H9 (cell line): Measurements from ENCODE around the gene OR5J2. TPM values are rescaled to one million over a fixed set of nuclear protein-coding genes. Genes with fewer than 3 reads are reported as not detected.

Source experiments
- DNase-seq: peaks from one replicate; pipeline ENCODE4 v3.0.0-alpha.2; 2017
- H2AFZ ChIP-seq: one replicate; pipeline ENCODE4 v1.6.1; 2013; ENCODE audit warnings: mild to moderate bottlenecking, low read length, control low read depth, moderate library complexity
- H2AK5ac ChIP-seq: 2 replicates; pipeline ENCODE4 v1.6.1; 2013; ENCODE audit warnings: low read length, control low read depth, mixed read lengths; ENCODE audit not compliant: insufficient read length
- H2BK120ac ChIP-seq: one replicate; pipeline ENCODE4 v1.6.1; 2013; ENCODE audit warnings: low read depth, mild to moderate bottlenecking, low read length, control low read depth, inconsistent platforms; ENCODE audit not compliant: poor library complexity, severe bottlenecking
- H2BK12ac ChIP-seq: 2 replicates; pipeline ENCODE4 v1.6.1; 2013; ENCODE audit warnings: low read length, control low read depth, mixed read lengths, low read depth; ENCODE audit not compliant: insufficient read length
- H2BK15ac ChIP-seq: 2 replicates; pipeline ENCODE4 v1.6.1; 2013; ENCODE audit warnings: low read depth, low read length, control low read depth
- H2BK20ac ChIP-seq: one replicate; pipeline ENCODE4 v1.6.1; 2013; ENCODE audit warnings: low read depth, mild to moderate bottlenecking, low read length, control low read depth, inconsistent platforms; ENCODE audit not compliant: poor library complexity, severe bottlenecking
- H2BK5ac ChIP-seq: 2 replicates; pipeline ENCODE4 v1.6.1; 2013; ENCODE audit warnings: low read length, control low read depth, mixed read lengths; ENCODE audit not compliant: insufficient read length
- H3K14ac ChIP-seq: 2 replicates; pipeline ENCODE4 v1.6.1; 2013; ENCODE audit warnings: low read length, control low read depth; ENCODE audit not compliant: insufficient read depth
- H3K18ac ChIP-seq: 2 replicates; pipeline ENCODE4 v1.6.1; 2013; ENCODE audit warnings: low read depth, mild to moderate bottlenecking, mixed read lengths, low read length, control low read depth; ENCODE audit not compliant: insufficient read length
- H3K23ac ChIP-seq: 2 replicates; pipeline ENCODE4 v1.6.1; 2013; ENCODE audit warnings: low read length, control low read depth, mixed read lengths, low read depth; ENCODE audit not compliant: insufficient read length
- H3K23me2 ChIP-seq: 2 replicates; pipeline ENCODE4 v1.6.1; 2013; ENCODE audit warnings: low read depth, mild to moderate bottlenecking, mixed read lengths, low read length, control low read depth; ENCODE audit not compliant: insufficient read length, poor library complexity, severe bottlenecking
- H3K27ac ChIP-seq: 2 replicates; pipeline ENCODE4 v1.5.1; 2013; ENCODE audit warnings: low read length, control low read depth, mixed read lengths, low read depth; ENCODE audit not compliant: insufficient read length
- H3K27me3 ChIP-seq: 2 replicates; pipeline ENCODE4 v1.6.1; 2013; ENCODE audit warnings: low read length, control low read depth, inconsistent platforms; ENCODE audit not compliant: insufficient read depth
- H3K4ac ChIP-seq: 2 replicates; pipeline ENCODE4 v1.6.1; 2013; ENCODE audit warnings: low read depth, mild to moderate bottlenecking, control low read depth, inconsistent platforms, low read length, moderate library complexity
- H3K4me1 ChIP-seq: 2 replicates; pipeline ENCODE4 v1.6.1; 2013; ENCODE audit warnings: low read length, control low read depth, inconsistent platforms; ENCODE audit not compliant: insufficient read depth
- H3K4me2 ChIP-seq: 2 replicates; pipeline ENCODE4 v1.6.1; 2013; ENCODE audit warnings: low read length, control low read depth, mixed read lengths; ENCODE audit not compliant: insufficient read length, insufficient read depth
- H3K56ac ChIP-seq: 2 replicates; pipeline ENCODE4 v1.6.1; 2013; ENCODE audit warnings: low read depth, mild to moderate bottlenecking, mixed read lengths, low read length, control low read depth; ENCODE audit not compliant: insufficient read length
- H3K79me1 ChIP-seq: 2 replicates; pipeline ENCODE4 v1.6.1; 2013; ENCODE audit warnings: low read depth, mild to moderate bottlenecking, moderate library complexity, low read length, control low read depth, inconsistent platforms; ENCODE audit not compliant: insufficient read depth, poor library complexity, severe bottlenecking
- H3K79me2 ChIP-seq: 2 replicates; pipeline ENCODE4 v1.6.1; 2013; ENCODE audit warnings: low read length, control low read depth, inconsistent platforms; ENCODE audit not compliant: insufficient read depth
- H3K9ac ChIP-seq: 2 replicates; pipeline ENCODE4 v1.6.1; 2013; ENCODE audit warnings: low read length, control low read depth, mixed read lengths; ENCODE audit not compliant: insufficient read length; ENCODE audit errors: extremely low read depth
- H3K9me3 ChIP-seq: one replicate; pipeline ENCODE4 v1.6.1; 2013; ENCODE audit warnings: low read depth, low read length, inconsistent platforms; ENCODE audit not compliant: control insufficient read depth
- H3T11ph ChIP-seq: one replicate; pipeline ENCODE4 v1.6.1; 2013; ENCODE audit warnings: mild to moderate bottlenecking, low read length, control low read depth, inconsistent platforms
- H4K20me1 ChIP-seq: one replicate; pipeline ENCODE4 v1.6.1; 2013; ENCODE audit not compliant: control insufficient read depth, insufficient read length, insufficient read depth
- H4K5ac ChIP-seq: 2 replicates; pipeline ENCODE4 v1.6.1; 2013; ENCODE audit warnings: low read depth, mild to moderate bottlenecking, mixed read lengths, low read length, control low read depth; ENCODE audit not compliant: insufficient read length
- H4K8ac ChIP-seq: replicated peaks from 2 replicates; pipeline ENCODE4 v1.6.1; 2013; ENCODE audit warnings: low read length, control low read depth, mixed read lengths, low read depth; ENCODE audit not compliant: insufficient read length
- H4K91ac ChIP-seq: 2 replicates; pipeline ENCODE4 v1.6.1; 2013; ENCODE audit warnings: low read depth, mild to moderate bottlenecking, moderate library complexity, mixed read lengths, low read length, control low read depth; ENCODE audit not compliant: insufficient read length
- H3K27ac Mint-ChIP-seq, 3 experiments: 2 replicates in 2 of 3; 3 replicates in 1 of 3; pipeline ENCODE4 v1.8.0; 2020 to 2021; ENCODE audit warnings: mixed read lengths in 3 of 3, mild to moderate bottlenecking in 1 of 3, moderate library complexity in 1 of 3
- H3K27me3 Mint-ChIP-seq: 2 replicates; pipeline ENCODE4 v1.8.0; 2021; ENCODE audit warnings: low read depth, mild to moderate bottlenecking, moderate library complexity, mixed read lengths
- H3K36me3 Mint-ChIP-seq, 3 experiments: 2 replicates in 2 of 3; 3 replicates in 1 of 3; pipeline ENCODE4 v1.8.0; 2020 to 2021; ENCODE audit warnings: low read depth in 3 of 3, mixed read lengths in 3 of 3; ENCODE audit not compliant: insufficient read depth in 1 of 3
- H3K4me1 Mint-ChIP-seq, 2 experiments: 2 replicates each; pipeline ENCODE4 v1.8.0; 2020; ENCODE audit warnings: mixed read lengths in 2 of 2
- H3K4me3 Mint-ChIP-seq, 2 experiments: 2 replicates in 1 of 2; 3 replicates in 1 of 2; pipeline ENCODE4 v1.8.0; 2020 to 2021; ENCODE audit warnings: mild to moderate bottlenecking in 2 of 2, mixed read lengths in 2 of 2, moderate library complexity in 1 of 2
- H3K9me3 Mint-ChIP-seq, 2 experiments: 2 replicates in 1 of 2; 3 replicates in 1 of 2; pipeline ENCODE4 v1.8.0; 2020; ENCODE audit warnings: mild to moderate bottlenecking in 2 of 2, mixed read lengths in 2 of 2, moderate library complexity in 1 of 2
- CTCF ChIP-seq: fragments of 200-600 bp; sonication (generic); conservative IDR thresholded peaks from 3 replicates; pipeline ENCODE4 v1.8.0; 2021; ENCODE audit warnings: antibody characterized with exemption, mild to moderate bottlenecking
- WGBS: extraction: QIAGEN DNeasy Blood & Tissue Kit; methylation state at CpG from one replicate; pipeline ENCODE4 v1.1.7; 2013; ENCODE audit warnings: missing lambda C conversion rate, low lambda C conversion rate, mixed read lengths; ENCODE audit not compliant: insufficient read length; ENCODE audit errors: extremely low coverage; 5-methylcytosine and 5-hydroxymethylcytosine counted together
- total RNA-seq: library from RNA; stranded (reverse); gene quantifications from 2 replicates; pipeline ENCODE4 v1.2.1, GENCODE V29; 2021

The OR5J2 gene
- total RNA-seq, 1 experiment from 2014 or later: not detected

- Histone ChIP-seq H3K14ac (no peak overlapping the region), H2AFZ (no peak overlapping the region), H2AK5ac (no peak overlapping the region), H3K27ac (no peak overlapping the region), H3K18ac (no peak overlapping the region), H2BK5ac (no peak overlapping the region), H3T11ph (no peak overlapping the region), H3K23me2 (no peaks in the 10 kb centered on the region), H3K79me2 (no peaks in the 10 kb centered on the region), H3K4ac (no peak overlapping the region), H2BK15ac (no peak overlapping the region), H3K4me1 (no peaks in the 10 kb centered on the region), H4K91ac (no peak overlapping the region), H3K4me2 (no peak overlapping the region), H3K9me3 (peaks cover 9% of the 10 kb centered on the region), H2BK12ac (no peak overlapping the region), H3K56ac (no peak overlapping the region), H3K79me1 (no peaks in the 10 kb centered on the region), H4K20me1 (no peaks in the 10 kb centered on the region), H3K9ac (no peak overlapping the region), H4K5ac (no peak overlapping the region), H2BK20ac (no peak overlapping the region), H3K23ac (no peak overlapping the region), H2BK120ac (no peak overlapping the region), H4K8ac (no peak overlapping the region), H3K27me3 (no peaks in the 10 kb centered on the region)
- no peak for TF ChIP-seq CTCF
- H3K36me3 Mint-ChIP-seq: no peaks in the 10 kb centered on the region
- H3K27ac Mint-ChIP-seq: no peak overlapping the region
- no peak overlapping the region for H3K4me3 Mint-ChIP-seq
- peaks cover 0 to 16% of the 10 kb centered on the region in 2 experiments; a peak in 3 of 5 replicates for H3K9me3 Mint-ChIP-seq
- H3K27me3 Mint-ChIP-seq: no peaks in the 10 kb centered on the region
- no peaks in the 10 kb centered on the region for H3K4me1 Mint-ChIP-seq
- WGBS: no CpG with 5 or more reads among the region's 3 CpGs
- DNase-seq: no peak
Observed at GRCh38 chr11:56163804-56164203, 12.6 kb upstream of the OR5J2 start.
